Gastroesophageal sphincter (tissue), 4 donors: ENCODE results near the gene KCNG1. TPM values are rescaled to one million over a fixed set of nuclear protein-coding genes. Genes with fewer than 3 reads are reported as not detected.

ENCODE experiments used
- ATAC-seq: fragments of 150-250 bp; one replicate; pipeline ENCODE4 v1.9.1; 2016; ENCODE audit warnings: mild to moderate bottlenecking, moderate library complexity
- H3K27ac ChIP-seq, 4 donors: fragments of 200-600 bp; sonication (generic) in 3 of 4; 1 replicate in 3 of 4; 2 replicates in 1 of 4; pipeline ENCODE4 v1.5.1; 2016 to 2019
- H3K27me3 ChIP-seq: fragments of 200-600 bp; sonication (generic); one replicate; pipeline ENCODE4 v1.5.1; 2019
- H3K36me3 ChIP-seq, 2 donors: fragments of 200-600 bp; sonication (generic); one replicate each; pipeline ENCODE4 v1.5.1; 2019; ENCODE audit warnings: control low read depth in 1 of 2
- H3K4me1 ChIP-seq, 3 donors: fragments of 200-600 bp; sonication (generic); 1 replicate in 2 of 3; 2 replicates in 1 of 3; pipeline ENCODE4 v1.5.1; 2016 to 2019; ENCODE audit warnings: control low read depth in 2 of 3
- H3K4me3 ChIP-seq, 2 donors: fragments of 200-600 bp; sonication (generic); one replicate each; pipeline ENCODE4 v1.5.1; 2019; ENCODE audit warnings: mild to moderate bottlenecking in 1 of 2, moderate library complexity in 1 of 2
- H3K9me3 ChIP-seq, 3 donors: fragments of 200-600 bp; sonication (generic); one replicate each; pipeline ENCODE4 v1.5.1; 2017 to 2019; ENCODE audit warnings: control low read depth in 2 of 3
- CTCF ChIP-seq, 4 experiments: fragments of 200-600 bp in 2 of 4; fragments of 450-650 bp in 2 of 4; sonication (generic) in 1 of 4; IDR thresholded peaks; one replicate each; pipeline ENCODE4 v1.5.1; 2017 to 2019; ENCODE audit warnings: antibody characterized with exemption in 4 of 4, mild to moderate bottlenecking in 2 of 4, moderate library complexity in 2 of 4
- EP300 ChIP-seq: sonication (generic); formaldehyde crosslinking; IDR thresholded peaks from one replicate; pipeline ENCODE4 v1.6.1; 2017; ENCODE audit warnings: antibody characterized with exemption, mild to moderate bottlenecking
- POLR2A ChIP-seq, 2 donors: fragments of 450-650 bp; IDR thresholded peaks; one replicate each; pipeline ENCODE4 v1.6.1; 2017; ENCODE audit warnings: antibody characterized with exemption in 2 of 2, mild to moderate bottlenecking in 2 of 2, moderate library complexity in 1 of 2
- POLR2AphosphoS5 ChIP-seq: sonication (generic); formaldehyde crosslinking; IDR thresholded peaks from one replicate; pipeline ENCODE4 v1.6.1; 2017; ENCODE audit warnings: antibody characterized with exemption
- WGBS, 2 donors: methylation state at CpG; one replicate each; pipeline ENCODE4 v1.1.5; 2018; ENCODE audit warnings: low coverage in 1 of 2; 5-methylcytosine and 5-hydroxymethylcytosine counted together
- total RNA-seq, 4 donors: library from RNA; depleted of rRNA; stranded (reverse); fragments of >200 nt; gene quantifications; one replicate each; pipeline ENCODE4 v1.1.0, GENCODE V29; 2016

Gene KCNG1
- total RNA-seq, 4 donors from 2014 or later: 0.35 to 0.46 (median 0.40) TPM; not detected in 1

GRCh38 chr20:50969912-50970311 is 53.0 kb downstream of the KCNG1 start:
- Histone ChIP-seq H3K4me3 (no peak overlapping the region), H3K27ac (no peak overlapping the region), H3K9me3 (no peaks in the 10 kb centered on the region), H3K4me1 (no peaks in the 10 kb centered on the region), H3K36me3 (no peaks in the 10 kb centered on the region), H3K27me3 (no peaks in the 10 kb centered on the region)
- TF ChIP-seq CTCF (IDR thresholded peaks at IDR 0.05) (no peak), POLR2AphosphoS5 (no peak), EP300 (no peak)
- ATAC-seq: no peak
- WGBS, 2 donors: 68% methylated on average over 3 of the region's 8 CpGs; no CpG with 5 or more reads in 1 of the 2 donors

- Histone ChIP-seq H3K9me3 (no peaks in the 10 kb centered on the region), H3K27me3 (no peaks in the 10 kb centered on the region), H3K4me3 (no peak overlapping the region), H3K36me3 (no peaks in the 10 kb centered on the region), H3K27ac (no peak overlapping the region), H3K4me1 (no peaks in the 10 kb centered on the region)
- WGBS, 2 donors: 85% methylated on average over 5 of the region's 5 CpGs; no CpG with 5 or more reads in 1 of the 2 donors
- no peak for TF ChIP-seq POLR2AphosphoS5
- no peak for TF ChIP-seq CTCF (IDR thresholded peaks at IDR 0.05)
- TF ChIP-seq POLR2A (IDR thresholded peaks at IDR 0.05): no peak
- no peak for TF ChIP-seq EP300
- no peak for ATAC-seq
These were observed 53.5 kb downstream of the KCNG1 start for GRCh38 chr20:50969435-50969834.

- Histone ChIP-seq H3K27me3 (no peaks in the 10 kb centered on the region), H3K36me3 (no peaks in the 10 kb centered on the region), H3K27ac (no peak overlapping the region), H3K4me3 (no peak overlapping the region), H3K4me1 (no peaks in the 10 kb centered on the region), H3K9me3 (no peaks in the 10 kb centered on the region)
- no peak for ATAC-seq
- 76 to 80% methylated on average over 8 to 9 of the region's 9 CpGs for WGBS, 2 donors
- TF ChIP-seq EP300 (no peak), CTCF (IDR thresholded peaks at IDR 0.05) (no peak), POLR2A (IDR thresholded peaks at IDR 0.05) (no peak), POLR2AphosphoS5 (no peak)
These were observed 54.6 kb downstream of the KCNG1 start for GRCh38 chr20:50968289-50968688.

GRCh38 chr20:50967586-50967985 is 55.3 kb downstream of the KCNG1 start:
- Histone ChIP-seq H3K4me1 (no peaks in the 10 kb centered on the region), H3K27ac (no peak overlapping the region), H3K27me3 (no peaks in the 10 kb centered on the region), H3K4me3 (no peak overlapping the region), H3K36me3 (peaks cover 0 to under 1% of the 10 kb centered on the region in 2 donors), H3K9me3 (no peaks in the 10 kb centered on the region)
- no peak for ATAC-seq
- no peak for TF ChIP-seq EP300
- TF ChIP-seq POLR2AphosphoS5: no peak
- TF ChIP-seq POLR2A (IDR thresholded peaks at IDR 0.05): no peak
- no peak for TF ChIP-seq CTCF (IDR thresholded peaks at IDR 0.05)
- 45 to 50% methylated on average over 2 to 7 of the region's 7 CpGs for WGBS, 2 donors

GRCh38 chr20:50959543-50960126 is 63.3 kb downstream of the KCNG1 start:
- TF ChIP-seq POLR2AphosphoS5: no peak
- no peak for TF ChIP-seq EP300
- TF ChIP-seq POLR2A (IDR thresholded peaks at IDR 0.05): no peak
- no peak for TF ChIP-seq CTCF (IDR thresholded peaks at IDR 0.05)
- peaks cover 0 to 23% of the 10 kb centered on the region in 2 donors for H3K36me3 ChIP-seq
- no peaks in the 10 kb centered on the region for H3K9me3 ChIP-seq
- peak overlapping the region; percentile 74 to 93 for H3K4me3 ChIP-seq
- no peak for ATAC-seq
- H3K4me1 ChIP-seq: peaks cover 0 to 62% (median 30%) of the 10 kb centered on the region in 3 donors
- H3K27ac ChIP-seq: peak overlapping the region in 3 of 4 donors; percentile 92 to 93 (median 92)
- no peaks in the 10 kb centered on the region for H3K27me3 ChIP-seq
- 76 to 100% methylated on average over 2 to 9 of the region's 25 CpGs for WGBS, 2 donors
